PC-3 (cell line): ENCODE measurements around the gene SH3RF3. TPM values are rescaled to one million over a fixed set of nuclear protein-coding genes. Genes with fewer than 3 reads are reported as not detected.

ENCODE experiments used
- ATAC-seq: fragments of 200-7000 bp; cut with Tn5 transposase; 2 replicates; pipeline ENCODE4 v1.9.1; 2020; ENCODE audit warnings: mild to moderate bottlenecking, moderate library complexity
- BruUV-seq: library from RNA; stranded (reverse); fragments of 400-500 nt; replicated peaks from 2 replicates; lab custom pipeline; 2021; lab: Mats Ljungman, UMichigan
- CTCF ChIA-PET: fragments of 300-600 bp; sonication (Branson Sonifier 250); formaldehyde crosslinking; loops from one replicate; lab custom pipeline; 2022; ENCODE audit warnings: antibody characterized with exemption; lab: Charles Lee
- POLR2A ChIA-PET: fragments of 300-600 bp; sonication (Branson Sonifier 250); formaldehyde crosslinking; loops from one replicate; lab custom pipeline; 2022; ENCODE audit warnings: antibody characterized with exemption; ENCODE audit not compliant: unreplicated experiment; lab: Charles Lee
- DNase-seq: peaks from one replicate; pipeline ENCODE4 v3.0.0-alpha.2; 2015
- H2AFZ ChIP-seq: fragments of 300-600 bp; sonication (generic); 2 replicates; pipeline ENCODE4 v1.6.0; 2016; ENCODE audit warnings: antibody characterized with exemption, low read length
- H3F3A ChIP-seq: fragments of 300-600 bp; sonication (generic); one replicate; pipeline ENCODE4 v1.6.0; 2017; ENCODE audit warnings: antibody characterized with exemption, low read length, control low read depth, mild to moderate bottlenecking; ENCODE audit not compliant: unreplicated experiment
- H3K27ac ChIP-seq: fragments of 300-600 bp; sonication (generic); 2 replicates; pipeline ENCODE4 v1.5.1; 2016; ENCODE audit warnings: mild to moderate bottlenecking, low read length
- H3K27me3 ChIP-seq: fragments of 300-600 bp; sonication (generic); 2 replicates; pipeline ENCODE4 v1.6.1; 2016; ENCODE audit warnings: low read length, mixed read lengths
- H3K36me3 ChIP-seq: fragments of 300-600 bp; sonication (generic); 2 replicates; pipeline ENCODE4 v1.6.1; 2016; ENCODE audit warnings: low read depth, mixed run types, low read length, mixed read lengths
- H3K4me1 ChIP-seq: fragments of 300-600 bp; sonication (generic); 2 replicates; pipeline ENCODE4 v1.5.1; 2016; ENCODE audit warnings: low read length; ENCODE audit not compliant: insufficient read depth
- H3K4me2 ChIP-seq: fragments of 300-600 bp; sonication (generic); 2 replicates; pipeline ENCODE4 v1.6.0; 2016; ENCODE audit warnings: low read length
- H3K4me3 ChIP-seq: fragments of 300-600 bp; sonication (generic); 2 replicates; pipeline ENCODE4 v1.5.1; 2016; ENCODE audit warnings: mild to moderate bottlenecking, low read length, mixed read lengths
- H3K79me2 ChIP-seq: fragments of 300-600 bp; sonication (generic); 2 replicates; pipeline ENCODE4 v1.6.1; 2017; ENCODE audit warnings: low read length, mixed read lengths
- H3K9ac ChIP-seq: fragments of 300-600 bp; sonication (generic); 2 replicates; pipeline ENCODE4 v1.6.0; 2016; ENCODE audit warnings: mild to moderate bottlenecking, low read length
- H3K9me2 ChIP-seq: fragments of 300-600 bp; sonication (generic); replicated peaks from 2 replicates; pipeline ENCODE4 v1.6.1; 2016; ENCODE audit warnings: mixed run types, low read length, mixed read lengths
- H3K9me3 ChIP-seq: fragments of 300-600 bp; sonication (generic); 2 replicates; pipeline ENCODE4 v1.6.1; 2016; ENCODE audit warnings: low read length, mixed read lengths
- H4K20me1 ChIP-seq: fragments of 300-600 bp; sonication (generic); 2 replicates; pipeline ENCODE4 v1.6.1; 2016; ENCODE audit warnings: low read length, mixed read lengths
- CTCF ChIP-seq: fragments of 300-600 bp; sonication (generic); conservative IDR thresholded peaks from 2 replicates; pipeline ENCODE4 v1.5.1; 2017; ENCODE audit warnings: antibody characterized with exemption, low read depth, mild to moderate bottlenecking, low read length
- EZH2 ChIP-seq: fragments of 300-600 bp; sonication (generic); IDR thresholded peaks from one replicate; pipeline ENCODE4 v1.6.1; 2017; ENCODE audit warnings: antibody characterized with exemption, mild to moderate bottlenecking, low read length; ENCODE audit not compliant: unreplicated experiment
- EZH2phosphoT487 ChIP-seq: fragments of 300-600 bp; sonication (generic); IDR thresholded peaks from 2 replicates; pipeline ENCODE4 v1.6.1; 2018; ENCODE audit warnings: mild to moderate bottlenecking, antibody characterized with exemption, low read length, borderline replicate concordance
- intact Hi-C: fragments of 100-400 bp; cut with micrococcal nuclease; formaldehyde crosslinking; loops from 2 replicates; pipeline ENCODE4 v1.9.0; 2023
- total RNA-seq: library from RNA; depleted of rRNA; stranded (reverse); fragments of >200 nt; gene quantifications from 2 replicates; pipeline ENCODE4 v1.2.3, GENCODE V29; 2014

SH3RF3 gene
- total RNA-seq, 1 experiment from 2014 or later: 11.7 TPM

- ChIA-PET CTCF (no interaction called here), POLR2A (no interaction called here)
- Histone ChIP-seq H4K20me1 (no peaks in the 10 kb centered on the region), H3K4me1 (no peaks in the 10 kb centered on the region; the same call in 1 of the 2 replicates), H3K9me3 (no peaks in the 10 kb centered on the region), H3K79me2 (no peaks in the 10 kb centered on the region), H3K27me3 (no peaks in the 10 kb centered on the region), H3K36me3 (no peaks in the 10 kb centered on the region), H3K27ac (no peak overlapping the region), H3K9ac (no peak overlapping the region), H3K4me2 (no peak overlapping the region), H3F3A (no peaks in the 10 kb centered on the region), H3K4me3 (no peak overlapping the region), H2AFZ (no peak overlapping the region), H3K9me2 (no peaks in the 10 kb centered on the region)
- DNase-seq (no peak), ATAC-seq (no peak)
- BruUV-seq: no TSS peak
- TF ChIP-seq EZH2phosphoT487 (no peak), CTCF (no peak), EZH2 (no peak)
- intact Hi-C loops: no loop called here
Measured at GRCh38 chr2:109404681-109405080, 275.7 kb downstream of the SH3RF3 start.

DNA sequence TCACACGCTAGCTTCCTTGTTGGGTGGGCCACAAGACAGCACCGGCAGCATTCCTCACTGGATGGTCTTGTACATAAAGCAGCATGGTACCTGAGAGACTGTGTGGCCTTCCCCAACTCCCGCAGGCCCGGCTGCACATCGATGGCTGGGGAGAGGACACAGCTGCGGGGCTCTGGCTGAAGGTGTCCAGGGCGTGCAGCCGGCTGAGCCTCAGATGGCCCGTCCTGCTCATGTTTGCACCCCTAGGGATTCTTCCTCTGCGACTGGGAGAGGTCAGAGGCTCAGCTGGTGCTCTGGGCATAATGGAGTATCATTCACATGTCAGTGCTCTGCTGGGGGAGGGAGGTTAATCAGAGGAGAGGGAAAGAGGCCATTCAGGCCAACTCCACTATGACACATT is 276.9 kb downstream of the SH3RF3 start:
- no peak for ATAC-seq
- CTCF ChIA-PET: no interaction called here
- no TSS peak for BruUV-seq

More for the DNA sequence above, 276.9 kb downstream of the SH3RF3 start:
- TF ChIP-seq EZH2phosphoT487: no peak
- no peak for TF ChIP-seq CTCF
- no peak for TF ChIP-seq EZH2
- no peak overlapping the region for H3K4me3 ChIP-seq
- H3K9ac ChIP-seq: no peak overlapping the region
- H3K79me2 ChIP-seq: no peaks in the 10 kb centered on the region
- H3K4me1 ChIP-seq: no peaks in the 10 kb centered on the region; the same call in 1 of the 2 replicates
- H4K20me1 ChIP-seq: no peaks in the 10 kb centered on the region
- no peaks in the 10 kb centered on the region for H3K9me3 ChIP-seq
- intact Hi-C loops: no loop called here
- no peak overlapping the region for H2AFZ ChIP-seq
- H3K36me3 ChIP-seq: no peaks in the 10 kb centered on the region
- H3K4me2 ChIP-seq: no peak overlapping the region
- no peak for DNase-seq
- no peaks in the 10 kb centered on the region for H3K9me2 ChIP-seq
- H3K27ac ChIP-seq: no peak overlapping the region
- no peaks in the 10 kb centered on the region for H3F3A ChIP-seq
- POLR2A ChIA-PET: no interaction called here
- no peaks in the 10 kb centered on the region for H3K27me3 ChIP-seq
